OCI-LY1 (cell line): ENCODE results near the gene TMED4.
A peak's percentile ranks its signal among the peaks of the same experiment; 100 is the strongest.

ENCODE experiments used
- H2AFZ ChIP-seq: fragments of 200-600 bp; sonication (generic), shearing (Covaris generic); 2 replicates; pipeline ENCODE4 v1.6.0; 2014; ENCODE audit warnings: antibody characterized with exemption, mild to moderate bottlenecking, low read length
- H3F3A ChIP-seq: fragments of 200-600 bp; sonication (generic), shearing (Covaris generic); 2 replicates; pipeline ENCODE4 v1.6.0; 2014; ENCODE audit warnings: mild to moderate bottlenecking, antibody characterized with exemption, low read length, moderate library complexity; ENCODE audit not compliant: insufficient read depth
- H3K27ac ChIP-seq: fragments of 200-600 bp; sonication (generic); 2 replicates; pipeline ENCODE4 v1.5.1; 2014; ENCODE audit warnings: low read length, mixed run types, mild to moderate bottlenecking, low read depth; ENCODE audit not compliant: poor library complexity, severe bottlenecking
- H3K27me3 ChIP-seq: fragments of 200-600 bp; sonication (generic); 2 replicates; pipeline ENCODE4 v1.6.0; 2014; ENCODE audit warnings: antibody characterized with exemption, mild to moderate bottlenecking, low read length, moderate library complexity; ENCODE audit not compliant: insufficient read depth
- H3K36me3 ChIP-seq: fragments of 200-600 bp; sonication (generic); 2 replicates; pipeline ENCODE4 v1.6.1; 2014; ENCODE audit warnings: mild to moderate bottlenecking, antibody characterized with exemption, low read length, moderate library complexity, mixed read lengths; ENCODE audit not compliant: insufficient read depth
- H3K4me1 ChIP-seq: fragments of 200-600 bp; sonication (generic); 2 replicates; pipeline ENCODE4 v1.5.1; 2014; ENCODE audit warnings: mild to moderate bottlenecking, low read length, moderate library complexity; ENCODE audit not compliant: insufficient read depth, severe bottlenecking
- H3K4me2 ChIP-seq: fragments of 200-600 bp; sonication (generic), shearing (Covaris generic); 2 replicates; pipeline ENCODE4 v1.6.1; 2014; ENCODE audit warnings: low read length
- H3K4me3 ChIP-seq: fragments of 200-600 bp; sonication (generic); 2 replicates; pipeline ENCODE4 v1.5.1; 2014; ENCODE audit warnings: low read length, low read depth, mild to moderate bottlenecking, mixed read lengths; ENCODE audit not compliant: poor library complexity, severe bottlenecking
- H3K79me2 ChIP-seq: fragments of 200-600 bp; shearing (Covaris generic); 2 replicates; pipeline ENCODE4 v1.6.1; 2016; ENCODE audit warnings: mixed run types, low read length, mixed read lengths; ENCODE audit not compliant: insufficient read depth
- H3K9ac ChIP-seq: fragments of 200-600 bp; sonication (generic), shearing (Covaris generic); 2 replicates; pipeline ENCODE4 v1.6.1; 2014; ENCODE audit warnings: mild to moderate bottlenecking, low read length, mixed read lengths
- H3K9me2 ChIP-seq: fragments of 200-600 bp; sonication (generic), shearing (Covaris generic); 2 replicates; pipeline ENCODE4 v1.6.1; 2014; ENCODE audit warnings: low read depth, mild to moderate bottlenecking, low read length, mixed read lengths
- H3K9me3 ChIP-seq: fragments of 200-600 bp; shearing (Covaris generic); 2 replicates; pipeline ENCODE4 v1.6.1; 2014; ENCODE audit warnings: low read length, mixed read lengths
- H4K20me1 ChIP-seq: fragments of 200-600 bp; sonication (generic), shearing (Covaris generic); 2 replicates; pipeline ENCODE4 v1.6.0; 2016; ENCODE audit warnings: mild to moderate bottlenecking, low read length; ENCODE audit not compliant: insufficient read depth
- EZH2 ChIP-seq: fragments of 200-600 bp; sonication (generic), shearing (Covaris generic); IDR thresholded peaks from 2 replicates; pipeline ENCODE4 v1.8.0; 2017; ENCODE audit warnings: borderline replicate concordance, mixed run types, mild to moderate bottlenecking, antibody characterized with exemption, low read length, moderate library complexity, mixed read lengths
- TF ChIP-seq, protein P1 (sequence below): fragments of 200-600 bp; sonication (generic), shearing (Covaris generic); IDR thresholded peaks from 2 replicates; pipeline ENCODE4 v1.5.1; 2017; ENCODE audit warnings: mild to moderate bottlenecking, antibody characterized with exemption, low read length, moderate library complexity, mixed read lengths

Gene TMED4

DNA sequence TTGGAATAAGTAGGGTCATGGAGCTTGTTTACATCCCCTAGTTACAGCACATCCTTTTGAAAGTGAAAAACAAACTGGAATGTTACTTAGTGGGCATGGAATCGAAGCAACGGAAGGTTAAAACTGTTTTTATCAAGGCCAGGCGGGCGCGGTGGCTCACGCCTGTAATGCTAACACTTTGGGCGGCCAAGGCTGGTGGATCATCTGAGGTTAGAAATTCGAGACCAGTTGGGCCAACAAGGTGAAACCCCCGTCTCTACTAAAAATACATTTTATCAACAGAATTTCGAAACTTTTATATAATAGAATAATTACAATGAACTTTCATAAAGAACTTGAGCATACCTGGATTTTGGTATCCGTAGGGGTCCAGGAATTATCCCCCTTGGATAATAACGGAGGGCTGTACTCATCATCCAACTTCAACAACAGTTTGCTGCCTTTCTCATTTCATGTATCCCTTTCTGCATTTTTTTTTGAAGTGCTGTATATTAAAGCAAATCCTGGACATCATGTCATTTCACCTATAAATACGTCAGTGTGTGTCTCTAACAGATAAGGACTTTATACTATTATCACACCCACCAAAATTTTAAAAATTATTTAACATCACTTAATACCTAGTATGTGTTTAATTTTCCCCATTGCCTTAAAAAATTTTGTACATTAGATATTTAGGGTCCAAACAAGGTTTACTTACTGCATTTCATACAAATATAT is 1.3 kb upstream of the TMED4 start:
- Histone ChIP-seq H3F3A (no peaks in the 10 kb centered on the region), H3K4me1 (peaks cover 28% of the 10 kb centered on the region), H4K20me1 (no peaks in the 10 kb centered on the region), H3K27ac (no peak overlapping the region), H3K9ac (peak overlapping the region; percentile 73; the same call in 1 of the 2 replicates), H3K4me3 (peak overlapping the region; percentile 86), H3K79me2 (peaks cover 7% of the 10 kb centered on the region), H3K9me2 (no peaks in the 10 kb centered on the region), H3K9me3 (no peaks in the 10 kb centered on the region), H3K4me2 (peak overlapping the region; percentile 72), H2AFZ (no peak overlapping the region), H3K27me3 (no peaks in the 10 kb centered on the region), H3K36me3 (peaks cover 29% of the 10 kb centered on the region)
- no peak for TF ChIP-seq EZH2
- TF ChIP-seq, protein P1, sequence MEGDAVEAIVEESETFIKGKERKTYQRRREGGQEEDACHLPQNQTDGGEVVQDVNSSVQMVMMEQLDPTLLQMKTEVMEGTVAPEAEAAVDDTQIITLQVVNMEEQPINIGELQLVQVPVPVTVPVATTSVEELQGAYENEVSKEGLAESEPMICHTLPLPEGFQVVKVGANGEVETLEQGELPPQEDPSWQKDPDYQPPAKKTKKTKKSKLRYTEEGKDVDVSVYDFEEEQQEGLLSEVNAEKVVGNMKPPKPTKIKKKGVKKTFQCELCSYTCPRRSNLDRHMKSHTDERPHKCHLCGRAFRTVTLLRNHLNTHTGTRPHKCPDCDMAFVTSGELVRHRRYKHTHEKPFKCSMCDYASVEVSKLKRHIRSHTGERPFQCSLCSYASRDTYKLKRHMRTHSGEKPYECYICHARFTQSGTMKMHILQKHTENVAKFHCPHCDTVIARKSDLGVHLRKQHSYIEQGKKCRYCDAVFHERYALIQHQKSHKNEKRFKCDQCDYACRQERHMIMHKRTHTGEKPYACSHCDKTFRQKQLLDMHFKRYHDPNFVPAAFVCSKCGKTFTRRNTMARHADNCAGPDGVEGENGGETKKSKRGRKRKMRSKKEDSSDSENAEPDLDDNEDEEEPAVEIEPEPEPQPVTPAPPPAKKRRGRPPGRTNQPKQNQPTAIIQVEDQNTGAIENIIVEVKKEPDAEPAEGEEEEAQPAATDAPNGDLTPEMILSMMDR = no peak

DNA sequence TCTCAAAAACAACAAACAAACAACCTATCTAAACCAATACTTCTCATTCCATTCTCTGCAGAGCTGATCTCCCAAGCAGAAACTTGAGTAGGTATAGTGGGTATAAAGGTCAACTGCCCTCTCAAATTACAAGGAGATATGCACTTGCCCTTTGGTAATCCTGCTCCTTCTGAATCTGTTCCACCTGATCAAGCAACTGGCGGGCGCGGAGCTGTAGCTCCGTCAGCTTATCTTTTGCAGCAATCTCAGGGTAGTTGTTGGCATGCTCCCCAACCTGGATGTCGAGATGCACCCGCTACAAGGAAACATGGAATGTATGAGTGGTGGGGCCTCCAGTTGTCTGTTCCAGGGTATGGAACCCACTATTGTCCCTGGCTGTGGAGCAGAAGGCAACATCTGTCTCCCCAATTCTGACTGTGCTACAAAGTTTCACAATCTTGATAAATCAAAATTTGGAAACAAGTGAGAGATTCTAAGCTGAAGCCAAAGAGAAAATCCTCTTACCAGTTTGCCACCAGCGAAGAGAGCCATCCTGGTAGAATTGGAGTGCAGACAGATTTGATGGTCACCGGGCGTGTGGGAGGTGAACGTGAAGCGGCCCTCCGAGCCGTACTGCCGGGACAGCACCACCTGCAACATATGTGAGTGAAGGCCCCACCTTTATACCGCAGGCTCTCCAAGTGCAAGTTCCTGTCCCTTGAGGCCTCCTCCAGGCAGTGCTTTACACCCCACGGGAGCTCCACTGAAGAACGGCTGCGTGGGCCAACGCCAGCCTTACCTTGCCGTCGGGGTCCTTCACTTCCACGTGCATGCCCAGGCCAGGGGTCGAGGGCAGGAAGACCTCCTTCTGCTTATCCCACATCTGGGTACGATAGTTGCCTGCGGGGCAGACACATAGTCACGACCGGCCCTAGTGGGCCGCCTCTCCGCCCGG is 819 bp downstream of the TMED4 start:
- Histone ChIP-seq H3K27ac (peak overlapping the region; percentile 68), H4K20me1 (no peaks in the 10 kb centered on the region), H3F3A (no peaks in the 10 kb centered on the region), H3K9ac (peak overlapping the region; percentile 95), H3K9me2 (no peaks in the 10 kb centered on the region), H3K4me3 (peak overlapping the region; percentile 86), H3K27me3 (no peaks in the 10 kb centered on the region), H3K9me3 (no peaks in the 10 kb centered on the region), H3K79me2 (peaks cover 7% of the 10 kb centered on the region), H3K4me2 (peak overlapping the region; percentile 92), H3K36me3 (peaks cover 37% of the 10 kb centered on the region), H3K4me1 (peaks cover 25% of the 10 kb centered on the region), H2AFZ (no peak overlapping the region)
- TF ChIP-seq, protein P1 = no peak

- no peaks in the 10 kb centered on the region for H3K27me3 ChIP-seq
- peaks cover 38% of the 10 kb centered on the region for H3K4me1 ChIP-seq
- H3K79me2 ChIP-seq = peaks cover 19% of the 10 kb centered on the region
- H3K27ac ChIP-seq = no peak overlapping the region
- H3K4me3 ChIP-seq = no peak overlapping the region
- H3F3A ChIP-seq = no peaks in the 10 kb centered on the region
- H3K4me2 ChIP-seq = no peak overlapping the region
- no peaks in the 10 kb centered on the region for H3K9me3 ChIP-seq
- H2AFZ ChIP-seq = no peak overlapping the region
- no peaks in the 10 kb centered on the region for H3K9me2 ChIP-seq
- peaks cover 65% of the 10 kb centered on the region for H3K36me3 ChIP-seq
- no peaks in the 10 kb centered on the region for H4K20me1 ChIP-seq
- TF ChIP-seq EZH2 = no peak
- TF ChIP-seq, protein P1 = no peak
- no peak overlapping the region for H3K9ac ChIP-seq
Measured at GRCh38 chr7:44576228-44576627, 5.8 kb downstream of the TMED4 start.
